Keratinocyte (primary cell): ENCODE results near the gene ECI1.

ENCODE experiments used
- CTCF ChIP-seq, 3 experiments: IDR thresholded peaks in 1 of 3; conservative IDR thresholded peaks in 1 of 3; optimal IDR thresholded peaks in 1 of 3; 2 replicates in 2 of 3; 3 replicates in 1 of 3; pipeline versions ENCODE3 to v1.5.1; 2011; ENCODE audit warnings: low read length in 3 of 3, mild to moderate bottlenecking in 3 of 3, moderate library complexity in 2 of 3, control low read depth in 1 of 3, inconsistent platforms in 1 of 3; ENCODE audit not compliant: insufficient read depth in 2 of 3; ENCODE audit errors: extremely low read depth in 1 of 3
- EZH2 ChIP-seq: IDR thresholded peaks from one replicate; pipeline ENCODE4 v1.6.1; 2012; ENCODE audit warnings: inconsistent platforms, mild to moderate bottlenecking, low read length, moderate library complexity

- TF ChIP-seq CTCF (optimal IDR thresholded peaks at IDR 0.05 in 1 of 3, IDR thresholded peaks at IDR 0.05 in 1 of 3, conservative IDR thresholded peaks at IDR 0.05 in 1 of 3; ENCODE audit: extremely low read depth in 1 of 3, insufficient read depth in 2 of 3, low read length in 3 of 3) (no peak), EZH2 (no peak)
These were observed 35.1 kb downstream of the ECI1 start for GRCh38 chr16:2216330-2216729.
